NCI-H146 (cell line): Measurements from ENCODE around the gene CAPN6.

Experiments
- DNase-seq: peaks from one replicate; lab custom pipeline; 2025; lab: John Stamatoyannopoulos, UW

CAPN6 gene

GRCh38 chrX:111200327-111200726 is 70.0 kb downstream of the CAPN6 start:
- DNase-seq = no peak

- no peak for DNase-seq
These were observed 70.8 kb downstream of the CAPN6 start for GRCh38 chrX:111199505-111199904.
